Measurements from ENCODE around the gene LHFPL3.

GRCh38 chr7:104650991-104651640 is 322.7 kb downstream of the LHFPL3 start:
- TF ChIP-seq, protein P1, sequence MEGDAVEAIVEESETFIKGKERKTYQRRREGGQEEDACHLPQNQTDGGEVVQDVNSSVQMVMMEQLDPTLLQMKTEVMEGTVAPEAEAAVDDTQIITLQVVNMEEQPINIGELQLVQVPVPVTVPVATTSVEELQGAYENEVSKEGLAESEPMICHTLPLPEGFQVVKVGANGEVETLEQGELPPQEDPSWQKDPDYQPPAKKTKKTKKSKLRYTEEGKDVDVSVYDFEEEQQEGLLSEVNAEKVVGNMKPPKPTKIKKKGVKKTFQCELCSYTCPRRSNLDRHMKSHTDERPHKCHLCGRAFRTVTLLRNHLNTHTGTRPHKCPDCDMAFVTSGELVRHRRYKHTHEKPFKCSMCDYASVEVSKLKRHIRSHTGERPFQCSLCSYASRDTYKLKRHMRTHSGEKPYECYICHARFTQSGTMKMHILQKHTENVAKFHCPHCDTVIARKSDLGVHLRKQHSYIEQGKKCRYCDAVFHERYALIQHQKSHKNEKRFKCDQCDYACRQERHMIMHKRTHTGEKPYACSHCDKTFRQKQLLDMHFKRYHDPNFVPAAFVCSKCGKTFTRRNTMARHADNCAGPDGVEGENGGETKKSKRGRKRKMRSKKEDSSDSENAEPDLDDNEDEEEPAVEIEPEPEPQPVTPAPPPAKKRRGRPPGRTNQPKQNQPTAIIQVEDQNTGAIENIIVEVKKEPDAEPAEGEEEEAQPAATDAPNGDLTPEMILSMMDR (IDR thresholded peaks at IDR 0.05), result no peak
- TF ChIP-seq POLR2A (IDR thresholded peaks at IDR 0.05), result no peak

All from thyroid gland (tissue), 4 donors.